ACC112 (cell line): ENCODE measurements around the gene FAM3A.
"Not testable (repeated sequence)": the region's sequence is repeated elsewhere in the genome, so short reads cannot be mapped to it uniquely, and the experiment has no call there.

Experiments used
- H2AFZ ChIP-seq: fragments of 200-600 bp; sonication (generic); one replicate; pipeline ENCODE4 v1.6.0; 2017; ENCODE audit warnings: antibody characterized with exemption, low read length; ENCODE audit not compliant: unreplicated experiment
- H3K27ac ChIP-seq: fragments of 200-600 bp; sonication (generic); 2 replicates; pipeline ENCODE4 v1.5.1; 2014; ENCODE audit warnings: low read depth, mild to moderate bottlenecking, antibody characterized with exemption, low read length, moderate library complexity
- H3K27me3 ChIP-seq: fragments of 200-600 bp; sonication (generic); 2 replicates; pipeline ENCODE4 v1.6.1; 2014; ENCODE audit warnings: mild to moderate bottlenecking, antibody characterized with exemption, low read length, moderate library complexity, mixed read lengths; ENCODE audit not compliant: insufficient read depth
- H3K36me3 ChIP-seq: fragments of 200-600 bp; sonication (generic); 2 replicates; pipeline ENCODE4 v1.6.1; 2016; ENCODE audit warnings: mild to moderate bottlenecking, antibody characterized with exemption, low read length, moderate library complexity, mixed read lengths; ENCODE audit not compliant: insufficient read depth
- H3K4me1 ChIP-seq: fragments of 200-600 bp; sonication (generic); one replicate; pipeline ENCODE4 v1.6.1; 2016; ENCODE audit warnings: low read length, mixed read lengths; ENCODE audit not compliant: insufficient read depth, unreplicated experiment, control insufficient read depth
- H3K4me3 ChIP-seq: fragments of 200-600 bp; sonication (generic); 2 replicates; pipeline ENCODE4 v1.5.1; 2014; ENCODE audit warnings: mild to moderate bottlenecking, low read depth, low read length
- H3K79me2 ChIP-seq: fragments of 200-600 bp; sonication (generic); one replicate; pipeline ENCODE4 v1.6.0; 2016; ENCODE audit warnings: low read length; ENCODE audit not compliant: control insufficient read depth, unreplicated experiment, insufficient read depth

FAM3A gene

GRCh38 chrX:154496591-154497137, 19.4 kb downstream of the FAM3A start:
- not testable (repeated sequence) for H3K4me3 ChIP-seq, H3K4me1 ChIP-seq, H3K79me2 ChIP-seq, H2AFZ ChIP-seq, H3K36me3 ChIP-seq, H3K27ac ChIP-seq, H3K27me3 ChIP-seq

- Histone ChIP-seq H3K4me1 (peaks cover 4% of the 10 kb centered on the region), H3K79me2 (no peaks in the 10 kb centered on the region), H3K4me3 (no peak overlapping the region), H3K27ac (no peak overlapping the region), H2AFZ (no peak overlapping the region), H3K27me3 (no peaks in the 10 kb centered on the region), H3K36me3 (no peaks in the 10 kb centered on the region)
Measured at GRCh38 chrX:154495472-154495922, 20.5 kb downstream of the FAM3A start.

- Histone ChIP-seq H3K36me3 (no peaks in the 10 kb centered on the region), H3K79me2 (peaks cover under 1% of the 10 kb centered on the region), H3K4me1 (peaks cover 4% of the 10 kb centered on the region), H3K27ac (no peak overlapping the region), H3K4me3 (no peak overlapping the region), H3K27me3 (no peaks in the 10 kb centered on the region), H2AFZ (no peak overlapping the region)
Measured at GRCh38 chrX:154494715-154495114, 21.3 kb downstream of the FAM3A start.

GRCh38 chrX:154490414-154491083, 25.5 kb downstream of the FAM3A start, which contains the start of gene SLC10A3:
Gene SLC10A3 (minus strand): TSS chrX:154490629. CDS start chrX:154488940, 1,689 bp downstream.
- Histone ChIP-seq H3K79me2 (peaks cover 16% of the 10 kb centered on the region), H3K27me3 (no peaks in the 10 kb centered on the region), H3K4me3 (peak within 1 kb of the TSS; percentile 80), H2AFZ (no peak within 1 kb of the TSS), H3K27ac (peak within 1 kb of the TSS; percentile 77), H3K36me3 (no peaks in the 10 kb centered on the region), H3K4me1 (no peaks in the 10 kb centered on the region)

- Histone ChIP-seq H3K36me3 (no peaks in the 10 kb centered on the region; the same call in 1 of the 2 replicates), H3K4me3 (peak overlapping the region; percentile 80), H2AFZ (no peak overlapping the region), H3K79me2 (peaks cover 22% of the 10 kb centered on the region), H3K27me3 (no peaks in the 10 kb centered on the region), H3K4me1 (no peaks in the 10 kb centered on the region), H3K27ac (peak overlapping the region; percentile 77; the same call in 1 of the 2 replicates)
Measured at GRCh38 chrX:154490021-154490413, 26.0 kb downstream of the FAM3A start.

- Histone ChIP-seq H2AFZ (no peak overlapping the region), H3K27me3 (no peaks in the 10 kb centered on the region), H3K79me2 (peaks cover 27% of the 10 kb centered on the region), H3K4me1 (peaks cover 8% of the 10 kb centered on the region), H3K4me3 (peak overlapping the region; percentile 80), H3K27ac (no peak overlapping the region), H3K36me3 (no peaks in the 10 kb centered on the region; the same call in 1 of the 2 replicates)
Measured at GRCh38 chrX:154489182-154489581, 26.9 kb downstream of the FAM3A start.

GRCh38 chrX:154488336-154489075, 27.5 kb downstream of the FAM3A start:
- H3K36me3 ChIP-seq, result no peaks in the 10 kb centered on the region; the same call in 1 of the 2 replicates
- H3K79me2 ChIP-seq, result peaks cover 27% of the 10 kb centered on the region
- H2AFZ ChIP-seq, result no peak overlapping the region
- peaks cover 10% of the 10 kb centered on the region for H3K4me1 ChIP-seq
- no peak overlapping the region for H3K27ac ChIP-seq
- no peaks in the 10 kb centered on the region for H3K27me3 ChIP-seq
- no peak overlapping the region; the same call in 1 of the 2 replicates for H3K4me3 ChIP-seq

- Histone ChIP-seq H3K27me3 (no peaks in the 10 kb centered on the region), H3K36me3 (no peaks in the 10 kb centered on the region; the same call in 1 of the 2 replicates), H2AFZ (no peak overlapping the region), H3K4me3 (no peak overlapping the region), H3K79me2 (peaks cover 27% of the 10 kb centered on the region), H3K27ac (no peak overlapping the region), H3K4me1 (peaks cover 10% of the 10 kb centered on the region)
Measured at GRCh38 chrX:154487518-154488290, 28.3 kb downstream of the FAM3A start.

GRCh38 chrX:154486396-154487207, 29.4 kb downstream of the FAM3A start, which contains the start of gene UBL4A:
Gene UBL4A (minus strand): TSS chrX:154486615. CDS start chrX:154486584, 31 bp downstream.
- Histone ChIP-seq H3K4me3 (peak within 1 kb of the TSS; percentile 89), H3K79me2 (peaks cover 27% of the 10 kb centered on the region), H3K36me3 (no peaks in the 10 kb centered on the region; the same call in 1 of the 2 replicates), H2AFZ (no peak within 1 kb of the TSS), H3K27ac (no peak within 1 kb of the TSS), H3K27me3 (no peaks in the 10 kb centered on the region), H3K4me1 (peaks cover 10% of the 10 kb centered on the region)
